H1 (cell line): Measurements from ENCODE around the gene NRXN3. TPM values are rescaled to one million over a fixed set of nuclear protein-coding genes. Genes with fewer than 3 reads are reported as not detected.

Experiments used
- CTCF ChIA-PET: fragments of 300-600 bp; sonication (Branson Sonifier 250); formaldehyde crosslinking; loops from one replicate; lab custom pipeline; 2021; ENCODE audit not compliant: partially characterized antibody; lab: Charles Lee
- POLR2A ChIA-PET: fragments of 300-600 bp; sonication (Branson Sonifier 250); formaldehyde crosslinking; loops from one replicate; lab custom pipeline; 2021; ENCODE audit warnings: inconsistent platforms; ENCODE audit not compliant: partially characterized antibody; lab: Charles Lee
- DNase-seq, 2 experiments: peaks; one replicate each; pipeline versions ENCODE4 v3.0.0 to v3.0.0-alpha.2; 2010 to 2022; ENCODE audit warnings: low spot score in 2 of 2, low read depth in 1 of 2, mixed read lengths in 1 of 2
- FAIRE-seq: peaks from 2 replicates; lab custom pipeline; 2011; peaks lifted over from hg19 to GRCh38; lab: Jason Lieb, UNC
- H2AFZ ChIP-seq: 2 replicates; pipeline ENCODE4 v1.8.1; 2012; ENCODE audit warnings: low read length, inconsistent platforms
- H2AK5ac ChIP-seq: 2 replicates; pipeline ENCODE4 v1.6.1; 2013; ENCODE audit warnings: low read depth, low read length
- H2BK120ac ChIP-seq: replicated peaks from 2 replicates; pipeline ENCODE3; 2013; ENCODE audit warnings: low read depth, low read length, inconsistent platforms
- H2BK12ac ChIP-seq: 2 replicates; pipeline ENCODE4 v1.6.1; 2013; ENCODE audit warnings: low read depth, low read length
- H2BK15ac ChIP-seq: 2 replicates; pipeline ENCODE4 v1.6.1; 2013; ENCODE audit warnings: low read length
- H2BK20ac ChIP-seq: 2 replicates; pipeline ENCODE4 v1.6.1; 2013; ENCODE audit warnings: low read length
- H2BK5ac ChIP-seq: 2 replicates; pipeline ENCODE4 v1.6.1; 2013; ENCODE audit warnings: low read depth, low read length
- H3K14ac ChIP-seq: 2 replicates; pipeline ENCODE4 v1.6.1; 2013; ENCODE audit warnings: inconsistent platforms; ENCODE audit not compliant: insufficient read length
- H3K18ac ChIP-seq: 2 replicates; pipeline ENCODE4 v1.6.1; 2013; ENCODE audit warnings: low read length; ENCODE audit errors: extremely low read depth
- H3K23ac ChIP-seq: 2 replicates; pipeline ENCODE4 v1.6.1; 2013; ENCODE audit warnings: inconsistent platforms; ENCODE audit not compliant: insufficient read length
- H3K23me2 ChIP-seq: 2 replicates; pipeline ENCODE4 v1.6.1; 2013; ENCODE audit warnings: low read depth, low read length
- H3K27ac ChIP-seq: 2 replicates; pipeline ENCODE4 v1.6.1; 2011; ENCODE audit warnings: low read depth, low read length, inconsistent platforms
- H3K27me3 ChIP-seq, 4 experiments: replicated peaks in 1 of 4; 1 replicate in 1 of 4; 2 replicates in 3 of 4; pipeline versions ENCODE4 v1.6.1 to v1.8.1; 2011 to 2013; ENCODE audit warnings: low read length in 3 of 4, mild to moderate bottlenecking in 3 of 4, inconsistent platforms in 2 of 4, mixed read lengths in 2 of 4, moderate library complexity in 1 of 4; ENCODE audit not compliant: control insufficient read depth in 3 of 4, insufficient read depth in 3 of 4; ENCODE audit errors: extremely low read depth in 1 of 4
- H3K36me3 ChIP-seq, 4 experiments: 2 replicates each; pipeline versions ENCODE4 v1.6.1 to v1.8.1; 2011 to 2013; ENCODE audit warnings: mild to moderate bottlenecking in 4 of 4, low read length in 3 of 4, moderate library complexity in 2 of 4, control low read depth in 1 of 4, inconsistent platforms in 1 of 4; ENCODE audit not compliant: insufficient read depth in 4 of 4, control insufficient read depth in 2 of 4
- H3K4ac ChIP-seq: replicated peaks from 2 replicates; pipeline ENCODE3; 2013; ENCODE audit warnings: low read length, low read depth, mixed read lengths, inconsistent platforms; ENCODE audit not compliant: insufficient read length
- H3K4me1 ChIP-seq, 4 experiments: replicated peaks in 1 of 4; 1 replicate in 1 of 4; 2 replicates in 3 of 4; pipeline versions ENCODE4 v1.6.1 to v1.8.1; 2011 to 2013; ENCODE audit warnings: low read length in 3 of 4, inconsistent platforms in 2 of 4, mixed read lengths in 1 of 4; ENCODE audit not compliant: insufficient read depth in 4 of 4, control insufficient read depth in 3 of 4
- H3K4me2 ChIP-seq, 2 experiments: 2 replicates each; pipeline versions ENCODE4 v1.6.1 to v1.8.1; 2011 to 2013; ENCODE audit warnings: low read depth in 2 of 2, low read length in 2 of 2, control low read depth in 1 of 2, inconsistent platforms in 1 of 2, mild to moderate bottlenecking in 1 of 2; ENCODE audit not compliant: insufficient read depth in 1 of 2
- H3K4me3 ChIP-seq, 4 experiments: fragments of 200-600, 300-600 bp in 1 of 4; sonication (generic), shearing (Covaris generic), sonication (Bioruptor Twin) in 1 of 4; 2 replicates each; pipeline versions ENCODE4 v1.5.1 to v1.8.1; 2011 to 2016; ENCODE audit warnings: low read length in 4 of 4, low read depth in 3 of 4, control low read depth in 2 of 4, inconsistent platforms in 2 of 4, mild to moderate bottlenecking in 2 of 4, mixed read lengths in 1 of 4, moderate library complexity in 1 of 4; ENCODE audit not compliant: insufficient read depth in 2 of 4; ENCODE audit errors: extremely low read depth in 1 of 4
- H3K56ac ChIP-seq: replicated peaks from 2 replicates; pipeline ENCODE3; 2013; ENCODE audit warnings: low read depth, mild to moderate bottlenecking, mixed read lengths, low read length, inconsistent platforms; ENCODE audit not compliant: insufficient read length
- H3K79me1 ChIP-seq: 2 replicates; pipeline ENCODE4 v1.6.1; 2013; ENCODE audit warnings: low read depth, low read length, control low read depth
- H3K79me2 ChIP-seq, 2 experiments: 2 replicates each; pipeline versions ENCODE4 v1.6.1 to v1.8.1; 2012 to 2013; ENCODE audit warnings: low read length in 2 of 2, mild to moderate bottlenecking in 2 of 2, inconsistent platforms in 1 of 2; ENCODE audit not compliant: insufficient read depth in 2 of 2, control insufficient read depth in 1 of 2
- H3K9ac ChIP-seq, 4 experiments: replicated peaks in 1 of 4; 1 replicate in 1 of 4; 2 replicates in 3 of 4; pipeline versions ENCODE4 v1.6.1 to v1.8.1; 2011 to 2013; ENCODE audit warnings: low read depth in 3 of 4, low read length in 3 of 4, control low read depth in 2 of 4, mild to moderate bottlenecking in 2 of 4, moderate library complexity in 2 of 4, inconsistent platforms in 1 of 4; ENCODE audit errors: extremely low read depth in 1 of 4
- H3K9me3 ChIP-seq, 2 experiments: 2 replicates each; pipeline versions ENCODE4 v1.6.1 to v1.8.1; 2012 to 2013; ENCODE audit warnings: mild to moderate bottlenecking in 2 of 2, moderate library complexity in 2 of 2, control low read depth in 1 of 2, inconsistent platforms in 1 of 2, low read depth in 1 of 2, low read length in 1 of 2, mixed read lengths in 1 of 2; ENCODE audit not compliant: insufficient read depth in 2 of 2
- H4K20me1 ChIP-seq, 2 experiments: replicated peaks in 1 of 2; 2 replicates each; pipeline versions ENCODE3 to v1.8.1; 2011 to 2013; ENCODE audit warnings: inconsistent platforms in 2 of 2, low read length in 2 of 2, mild to moderate bottlenecking in 1 of 2; ENCODE audit not compliant: insufficient read depth in 2 of 2, control insufficient read depth in 1 of 2
- H4K5ac ChIP-seq: 2 replicates; pipeline ENCODE4 v1.6.1; 2013; ENCODE audit warnings: low read length, low read depth, mixed read lengths, inconsistent platforms; ENCODE audit not compliant: insufficient read length
- H4K8ac ChIP-seq: 2 replicates; pipeline ENCODE4 v1.8.0; 2013; ENCODE audit warnings: mild to moderate bottlenecking, moderate library complexity, low read length, inconsistent platforms; ENCODE audit not compliant: insufficient read depth; ENCODE audit errors: extremely low read depth
- H4K91ac ChIP-seq: replicated peaks from 2 replicates; pipeline ENCODE3; 2013; ENCODE audit warnings: low read length, mixed read lengths, inconsistent platforms; ENCODE audit not compliant: insufficient read length
- RAD21 ChIP-seq, 2 experiments: IDR thresholded peaks in 1 of 2; conservative IDR thresholded peaks in 1 of 2; 2 replicates each; pipeline ENCODE4 v1.6.1; 2011; ENCODE audit warnings: low read depth in 2 of 2, low read length in 2 of 2, improper control_type of control experiment in 1 of 2, inconsistent platforms in 1 of 2, mild to moderate bottlenecking in 1 of 2, moderate library complexity in 1 of 2
- TEAD4 ChIP-seq: IDR thresholded peaks from 2 replicates; pipeline ENCODE4 v1.6.1; 2012; ENCODE audit warnings: low read depth, low read length, inconsistent platforms, mixed read lengths
- WGBS, 2 experiments: shearing (Covaris generic) in 1 of 2; methylation state at CpG; one replicate each; pipeline versions ENCODE4 v1.1.6 to v1.1.7; 2013 to 2015; ENCODE audit warnings: low lambda C conversion rate in 2 of 2, mixed read lengths in 2 of 2, inconsistent platforms in 1 of 2, low coverage in 1 of 2, missing lambda C conversion rate in 1 of 2; ENCODE audit not compliant: insufficient replicate concordance in 2 of 2, insufficient coverage in 1 of 2, insufficient read length in 1 of 2; ENCODE audit errors: extremely low coverage in 1 of 2, missing lambda C conversion rate in 1 of 2; 5-methylcytosine and 5-hydroxymethylcytosine counted together
- polyA plus RNA-seq, 7 experiments: library from polyadenylated mRNA; depleted of rRNA in 3 of 7; stranded (reverse) in 5 of 7; unstranded in 2 of 7; fragments of >200 nt in 5 of 7; fragments of 200-250 nt in 2 of 7; gene quantifications; 1 replicate in 5 of 7; 2 replicates in 1 of 7; 4 replicates in 1 of 7; pipeline versions ENCODE4 v1.2.1 to v1.2.3, GENCODE V29; 2011 to 2013; ENCODE audit warnings: missing spikeins in 2 of 7, mixed read lengths in 2 of 7
- total RNA-seq: library from RNA; stranded (reverse); fragmentation: NEBNext Ultra II Directional; extraction: Animal tissue kit (Norgen Biotek cat#: 25700); gene quantifications from 2 replicates; pipeline ENCODE4 v1.2.1, GENCODE V29; 2021
- TF ChIP-seq, protein P1 (sequence below), 3 experiments: IDR thresholded peaks; 1 replicate in 2 of 3; 2 replicates in 1 of 3; pipeline versions ENCODE4 v1.5.1 to v1.6.1; 2011; ENCODE audit warnings: low read length in 3 of 3, mild to moderate bottlenecking in 3 of 3, inconsistent platforms in 2 of 3, low read depth in 1 of 3, moderate library complexity in 1 of 3; ENCODE audit not compliant: insufficient read depth in 1 of 3; ENCODE audit errors: control extremely low read depth in 1 of 3

NRXN3 gene
- total and polyA plus RNA-seq, 2 of the 8 experiments (the other 6 are each of a cell fraction or from before 2014, with no cell fraction given): 2.6 to 4.1 TPM

DNA sequence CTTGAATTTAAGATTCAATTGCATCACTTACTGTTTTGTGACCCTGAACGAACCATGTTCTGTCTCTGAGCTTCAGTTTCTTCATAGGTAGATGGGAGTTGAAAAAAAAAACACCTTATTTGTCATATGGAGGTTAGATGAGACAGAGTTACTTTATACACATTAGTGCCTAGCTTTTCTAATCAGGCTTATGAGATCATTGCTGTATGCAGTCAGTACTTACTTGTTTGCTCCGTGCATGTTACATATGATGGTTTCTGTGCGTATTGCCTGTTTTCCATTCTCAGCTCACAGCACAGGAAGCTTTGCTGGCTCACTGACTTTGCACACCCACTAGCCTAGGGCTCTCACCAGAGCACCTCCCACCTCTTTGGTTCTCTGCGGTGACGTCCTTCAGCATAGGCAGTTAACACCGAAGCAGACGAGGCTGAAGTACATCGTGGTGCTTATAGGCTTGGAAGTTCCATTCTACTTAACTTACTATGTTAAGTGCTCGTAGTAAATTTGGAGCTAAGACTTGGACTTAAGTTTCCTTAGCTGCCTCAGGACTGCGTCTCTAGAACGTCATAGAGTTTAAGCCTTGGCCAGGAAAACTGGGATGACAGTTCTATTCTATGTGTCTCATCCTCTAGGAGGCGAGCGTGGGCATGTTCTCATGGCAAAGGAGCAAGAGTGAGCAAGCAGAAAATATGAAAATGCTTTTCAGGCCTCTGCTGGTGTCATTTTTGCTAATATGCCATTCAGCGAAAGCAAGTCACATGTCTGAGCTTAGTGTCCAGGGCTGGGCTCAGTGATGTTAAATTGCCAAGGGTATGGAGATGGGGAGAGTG lies 57.3 kb downstream of the NRXN3 start:
- no peaks in the 10 kb centered on the region for H3K23me2 ChIP-seq
- no peak overlapping the region for H3K27ac ChIP-seq
- no peak overlapping the region for H2BK120ac ChIP-seq
- POLR2A ChIA-PET: no interaction called here
- H3K4me2 ChIP-seq: no peak overlapping the region
- H3K79me1 ChIP-seq: no peaks in the 10 kb centered on the region
- no peak overlapping the region for H3K4me3 ChIP-seq
- 84% methylated on average over 14 of the region's 14 CpGs; no CpG with 5 or more reads in 1 of the 2 experiments for WGBS, 2 experiments
- H3K9me3 ChIP-seq: no peaks in the 10 kb centered on the region
- CTCF ChIA-PET: interaction anchor here (0.6 to 1.9 kb wide), 19 partner anchors 8 to 470 kb away, joined by 3 to 5 read pairs (median 3); no protein-coding TSS in a partner anchor
- peak overlapping the region; percentile 25 for H4K91ac ChIP-seq
- no peak overlapping the region for H2BK15ac ChIP-seq
- DNase-seq (no peak), FAIRE-seq (peak; percentile 13)
- TF ChIP-seq RAD21 (IDR thresholded peaks at IDR 0.05 in 1 of 2, conservative IDR thresholded peaks at IDR 0.05 in 1 of 2; ENCODE audit: low read depth in 2 of 2, low read length in 2 of 2) (peak; percentile 44 to 54), TEAD4 (no peak)
- TF ChIP-seq, protein P1, sequence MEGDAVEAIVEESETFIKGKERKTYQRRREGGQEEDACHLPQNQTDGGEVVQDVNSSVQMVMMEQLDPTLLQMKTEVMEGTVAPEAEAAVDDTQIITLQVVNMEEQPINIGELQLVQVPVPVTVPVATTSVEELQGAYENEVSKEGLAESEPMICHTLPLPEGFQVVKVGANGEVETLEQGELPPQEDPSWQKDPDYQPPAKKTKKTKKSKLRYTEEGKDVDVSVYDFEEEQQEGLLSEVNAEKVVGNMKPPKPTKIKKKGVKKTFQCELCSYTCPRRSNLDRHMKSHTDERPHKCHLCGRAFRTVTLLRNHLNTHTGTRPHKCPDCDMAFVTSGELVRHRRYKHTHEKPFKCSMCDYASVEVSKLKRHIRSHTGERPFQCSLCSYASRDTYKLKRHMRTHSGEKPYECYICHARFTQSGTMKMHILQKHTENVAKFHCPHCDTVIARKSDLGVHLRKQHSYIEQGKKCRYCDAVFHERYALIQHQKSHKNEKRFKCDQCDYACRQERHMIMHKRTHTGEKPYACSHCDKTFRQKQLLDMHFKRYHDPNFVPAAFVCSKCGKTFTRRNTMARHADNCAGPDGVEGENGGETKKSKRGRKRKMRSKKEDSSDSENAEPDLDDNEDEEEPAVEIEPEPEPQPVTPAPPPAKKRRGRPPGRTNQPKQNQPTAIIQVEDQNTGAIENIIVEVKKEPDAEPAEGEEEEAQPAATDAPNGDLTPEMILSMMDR (IDR thresholded peaks at IDR 0.05; ENCODE audit: control extremely low read depth in 1 of 3, insufficient read depth in 1 of 3, low read depth in 1 of 3, low read length in 3 of 3): peak in 2 of 3 experiments; percentile 34 to 53; a peak in 3 of 4 replicates
- no peaks in the 10 kb centered on the region for H3K36me3 ChIP-seq
- H3K79me2 ChIP-seq: no peaks in the 10 kb centered on the region
- H3K4me1 ChIP-seq: no peaks in the 10 kb centered on the region; a peak in 2 of 7 replicates
- no peak overlapping the region for H3K4ac ChIP-seq
- H4K5ac ChIP-seq: no peak overlapping the region
- no peaks in the 10 kb centered on the region for H3K27me3 ChIP-seq
- H4K8ac ChIP-seq: no peak overlapping the region
- no peak overlapping the region for H2AFZ ChIP-seq
- no peak overlapping the region; the same call in 1 of the 2 replicates for H2AK5ac ChIP-seq
- H3K23ac ChIP-seq: no peak overlapping the region
- H2BK12ac ChIP-seq: no peak overlapping the region
- no peak overlapping the region for H2BK5ac ChIP-seq
- no peak overlapping the region for H2BK20ac ChIP-seq
- H3K18ac ChIP-seq: no peak overlapping the region
- H3K9ac ChIP-seq: no peak overlapping the region
- no peak overlapping the region for H3K56ac ChIP-seq
- no peaks in the 10 kb centered on the region for H4K20me1 ChIP-seq
- H3K14ac ChIP-seq: no peak overlapping the region
